GM12891 (cell line): ENCODE results near the gene IL11RA.
A peak's percentile ranks its signal among the peaks of the same experiment; 100 is the strongest.

ENCODE experiments used
- DNase-seq: peaks from one replicate; pipeline ENCODE4 v3.0.0; 2011; ENCODE audit warnings: low spot score; ENCODE audit not compliant: insufficient read length
- FAIRE-seq: peaks from 2 replicates; lab custom pipeline; 2011; peaks lifted over from hg19 to GRCh38; lab: Jason Lieb, UNC
- PAX5 ChIP-seq: IDR thresholded peaks from 2 replicates; pipeline ENCODE4 v1.6.1; 2011; ENCODE audit warnings: low read length, moderate library complexity, mild to moderate bottlenecking; ENCODE audit not compliant: insufficient read depth, severe bottlenecking
- POLR2A ChIP-seq: IDR thresholded peaks from 2 replicates; pipeline ENCODE4 v1.6.1; 2011; ENCODE audit warnings: low read depth, low read length, control low read depth
- POLR2AphosphoS5 ChIP-seq: IDR thresholded peaks from 2 replicates; pipeline ENCODE4 v1.6.1; 2011; ENCODE audit warnings: low read depth, low read length, control low read depth
- POU2F2 ChIP-seq: IDR thresholded peaks from 2 replicates; pipeline ENCODE4 v1.6.1; 2011; ENCODE audit warnings: low read depth, mild to moderate bottlenecking, control low read depth, low read length, moderate library complexity
- SPI1 ChIP-seq: IDR thresholded peaks from 2 replicates; pipeline ENCODE4 v1.6.1; 2011; ENCODE audit warnings: low read depth, low read length, control low read depth
- TAF1 ChIP-seq: IDR thresholded peaks from 2 replicates; pipeline ENCODE4 v1.6.1; 2011; ENCODE audit warnings: low read depth, low read length, control low read depth

Gene IL11RA

DNA sequence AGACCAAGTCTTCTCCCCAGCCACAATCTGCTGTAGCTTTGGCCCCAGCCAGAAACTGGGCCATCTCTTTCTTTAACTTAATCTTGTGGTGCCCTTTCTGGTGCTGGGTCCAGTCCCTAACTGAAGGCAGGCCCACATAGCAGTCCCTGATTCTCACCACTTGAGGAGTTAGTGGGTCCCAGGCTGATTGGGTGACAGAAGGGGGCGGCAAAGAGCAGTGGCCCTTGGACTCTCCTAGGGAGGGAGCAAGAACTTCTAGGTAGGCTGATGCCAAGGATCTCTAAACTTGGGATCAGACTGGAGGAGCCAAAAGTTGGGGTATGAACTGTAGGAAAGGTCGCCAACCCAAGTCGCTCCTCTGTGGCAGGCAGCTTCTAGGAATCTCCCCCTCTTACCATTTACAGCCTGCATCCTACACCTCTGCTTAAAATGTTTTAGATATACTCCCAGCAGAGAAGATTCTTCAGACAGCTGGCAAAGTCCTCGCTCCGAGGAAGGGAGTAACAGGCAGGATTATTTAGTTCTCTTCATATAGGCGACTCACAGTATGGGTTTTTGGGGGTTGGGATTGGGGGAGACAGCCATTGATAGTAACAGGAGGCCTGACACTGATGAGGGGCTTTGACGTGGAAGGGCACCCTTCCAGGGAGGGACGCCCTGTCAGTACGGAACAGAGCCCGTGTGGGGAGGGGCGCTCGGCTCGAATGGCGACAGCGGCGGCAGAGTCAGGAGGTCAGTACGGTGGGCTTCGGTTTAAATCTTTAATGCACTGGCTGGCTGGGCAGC lies 12.5 kb downstream of the IL11RA start:
- peak; percentile 60 for FAIRE-seq
- TF ChIP-seq SPI1: no peak
- no peak for TF ChIP-seq POLR2AphosphoS5
- no peak for TF ChIP-seq POU2F2
- no peak for TF ChIP-seq TAF1
- TF ChIP-seq PAX5: no peak
- no peak for TF ChIP-seq POLR2A
- peak; percentile 53 for DNase-seq

- no peak for TF ChIP-seq SPI1
- TF ChIP-seq PAX5: no peak
- TF ChIP-seq POLR2AphosphoS5: no peak
- TF ChIP-seq POLR2A: no peak
- no peak for TF ChIP-seq TAF1
- TF ChIP-seq POU2F2: no peak
- DNase-seq (no peak), FAIRE-seq (no peak)
These were observed 13.0 kb downstream of the IL11RA start for GRCh38 chr9:34665067-34665380.

GRCh38 chr9:34665381-34666250 lies 13.6 kb downstream of the IL11RA start:
- peak; percentile 87 for FAIRE-seq
- TF ChIP-seq POLR2AphosphoS5: no peak
- no peak for TF ChIP-seq POLR2A
- peak; percentile 79 for DNase-seq

- TF ChIP-seq PAX5: no peak
- TF ChIP-seq POLR2AphosphoS5: no peak
- TF ChIP-seq POU2F2: no peak
- no peak for TF ChIP-seq TAF1
- TF ChIP-seq SPI1: no peak
- TF ChIP-seq POLR2A: no peak
- FAIRE-seq (no peak), DNase-seq (no peak)
These were observed 18.0 kb downstream of the IL11RA start for GRCh38 chr9:34669809-34670562.

- DNase-seq (no peak), FAIRE-seq (no peak)
- TF ChIP-seq POLR2AphosphoS5: no peak
- TF ChIP-seq SPI1: no peak
- TF ChIP-seq POU2F2: no peak
- no peak for TF ChIP-seq PAX5
- TF ChIP-seq POLR2A: no peak
- TF ChIP-seq TAF1: no peak
These were observed 19.3 kb downstream of the IL11RA start for GRCh38 chr9:34671307-34671706.

- DNase-seq (no peak), FAIRE-seq (no peak)
These were observed 22.5 kb downstream of the IL11RA start for GRCh38 chr9:34674440-34674839.

DNA sequence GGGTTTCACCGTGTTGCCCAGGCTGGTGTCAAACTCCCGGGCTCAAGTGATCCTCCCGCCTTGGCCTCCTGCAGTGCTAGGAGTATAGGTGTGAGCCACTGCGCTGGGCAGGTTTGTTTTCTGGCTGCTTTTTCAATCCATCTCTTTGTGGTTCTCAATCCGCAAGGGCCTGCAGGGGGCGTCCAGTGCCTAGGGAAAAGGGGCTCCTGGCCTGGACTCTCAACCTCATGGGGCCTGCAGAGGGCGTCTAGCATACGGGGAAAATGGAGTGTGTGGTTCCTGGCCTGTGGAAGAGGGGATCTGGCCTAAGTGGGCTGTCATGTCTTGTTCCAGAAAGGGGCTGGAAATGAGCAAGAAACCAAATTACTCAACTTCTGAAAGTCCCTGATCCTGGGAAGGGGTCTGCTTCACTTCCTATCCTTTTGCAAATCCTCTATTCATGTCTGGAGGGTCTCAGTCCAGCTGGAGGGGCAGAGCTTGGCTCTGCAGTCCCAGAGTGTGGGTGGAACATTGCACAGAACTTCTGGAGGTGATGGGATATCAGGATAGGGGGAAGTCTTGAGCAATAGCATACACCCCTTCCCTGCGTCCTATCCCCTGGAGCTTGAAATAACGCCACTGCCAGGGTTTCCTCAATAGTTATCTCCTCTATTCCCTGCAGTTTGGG lies 23.2 kb downstream of the IL11RA start:
- DNase-seq (peak; percentile 50), FAIRE-seq (no peak)
- no peak for TF ChIP-seq TAF1
- no peak for TF ChIP-seq PAX5
- no peak for TF ChIP-seq POLR2AphosphoS5
- TF ChIP-seq POLR2A: no peak

More at GRCh38 chr9:34674440-34674839, 22.5 kb downstream of the IL11RA start:
- TF ChIP-seq POLR2A: no peak

DNA sequence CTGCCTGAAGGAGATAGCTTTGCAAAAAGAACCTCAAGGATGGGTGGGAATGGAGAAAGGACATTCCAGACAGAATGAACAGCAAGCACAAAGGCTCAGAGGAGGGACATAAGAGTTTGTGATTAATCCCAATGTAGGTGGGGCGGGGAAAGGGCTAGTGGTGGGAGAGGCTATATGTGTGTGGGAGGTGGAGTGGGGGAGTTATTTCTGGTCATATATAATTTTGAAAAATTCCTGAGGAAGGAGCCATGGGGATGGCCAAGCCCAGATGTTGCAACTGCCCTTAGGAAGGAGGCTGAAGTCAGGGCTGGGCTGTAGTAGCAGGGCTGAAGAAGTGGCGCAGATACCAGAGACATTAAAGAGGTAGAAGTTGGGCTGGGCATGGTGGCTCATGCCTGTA lies 23.9 kb downstream of the IL11RA start:
- TF ChIP-seq TAF1 (no peak), POLR2A (no peak), POLR2AphosphoS5 (no peak), POU2F2 (no peak), PAX5 (no peak), SPI1 (no peak)
- DNase-seq: no peak
- FAIRE-seq: no peak

GRCh38 chr9:34684145-34684544 lies 32.2 kb downstream of the IL11RA start:
- DNase-seq (no peak), FAIRE-seq (no peak)
- no peak for TF ChIP-seq POLR2A
- TF ChIP-seq POLR2AphosphoS5: no peak
- TF ChIP-seq POU2F2: no peak
- no peak for TF ChIP-seq SPI1
- TF ChIP-seq PAX5: no peak
- no peak for TF ChIP-seq TAF1
